Skin epidermis (tissue), 12 donors: ENCODE measurements around the gene ZMYND15.
A peak's percentile ranks its signal among the peaks of the same experiment; 100 is the strongest.
"Not testable (repeated sequence)": the region's sequence is repeated elsewhere in the genome, so short reads cannot be mapped to it uniquely, and the experiment has no call there.

Source experiments
- H3K27ac ChIP-seq, 21 experiments: fragments of 200-600 bp; sonication (generic) in 11 of 21; one replicate each; pipeline ENCODE4 v1.5.0; 2020; ENCODE audit warnings: mild to moderate bottlenecking in 3 of 21, inconsistent platforms in 2 of 21, moderate library complexity in 2 of 21
- H3K4me3 ChIP-seq, 7 experiments: fragments of 200-600 bp; sonication (generic) in 2 of 7; one replicate each; pipeline ENCODE4 v1.5.0; 2020; ENCODE audit warnings: inconsistent platforms in 2 of 7, mild to moderate bottlenecking in 2 of 7, moderate library complexity in 1 of 7

Gene ZMYND15

DNA sequence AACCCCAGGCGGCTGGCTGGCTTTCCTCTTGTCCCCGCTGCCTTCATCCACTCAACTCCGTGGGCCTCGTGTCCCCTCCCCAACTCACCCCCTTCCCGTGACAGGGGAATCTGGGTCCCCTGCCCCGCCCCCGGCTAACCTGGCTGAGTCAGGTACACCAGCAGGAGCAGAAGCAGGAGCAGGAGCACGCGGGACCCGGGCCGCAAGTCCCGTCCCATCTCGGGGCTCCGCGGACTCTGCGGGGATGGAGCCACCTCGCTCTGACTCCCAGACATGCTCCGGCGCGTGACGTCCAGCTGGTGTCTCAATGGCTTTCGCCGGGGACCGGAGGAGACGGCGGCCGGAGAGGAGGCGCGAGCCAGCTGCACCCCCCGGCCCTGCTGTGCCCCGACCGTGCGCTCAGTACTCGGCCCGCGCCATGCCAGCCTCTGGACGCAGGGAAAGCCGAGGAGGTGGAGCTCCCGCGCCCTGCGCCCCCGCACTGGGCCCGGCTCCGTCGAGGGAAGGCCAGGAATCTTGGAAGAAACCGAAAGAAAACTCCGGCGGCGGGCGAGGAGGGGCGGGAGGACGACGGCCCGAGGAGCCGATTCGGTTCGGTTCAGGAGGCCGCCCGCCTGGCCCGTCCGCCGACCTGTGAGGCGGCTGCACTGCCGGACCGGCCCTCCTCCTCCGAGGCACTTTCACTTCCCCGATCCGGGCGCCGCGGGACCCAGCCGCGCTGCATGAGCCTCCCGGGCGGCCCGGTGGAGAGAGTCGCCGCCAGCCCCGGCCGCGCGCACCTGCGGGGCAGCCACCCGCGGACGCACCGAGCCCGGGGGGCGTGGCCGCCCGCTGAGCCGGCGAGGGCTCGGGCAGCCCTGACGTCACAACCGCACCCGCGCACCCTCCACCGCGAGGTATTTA is at the start of gene ZMYND15, which contains the start of gene CXCL16:
ZMYND15 (plus strand) TSS at position 712 of the 903 bp plus-strand sequence. CDS start 716 bp downstream, outside the sequence.
CXCL16 (minus strand) TSS at position 807 of the 903 bp plus-strand sequence; CDS start at position 218, 589 bp downstream.
- peak within 1 kb of the TSS; percentile 51 to 93 (median 73) for H3K4me3 ChIP-seq
- H3K27ac ChIP-seq, result peak within 1 kb of the TSS; percentile 20 to 89 (median 80)

DNA sequence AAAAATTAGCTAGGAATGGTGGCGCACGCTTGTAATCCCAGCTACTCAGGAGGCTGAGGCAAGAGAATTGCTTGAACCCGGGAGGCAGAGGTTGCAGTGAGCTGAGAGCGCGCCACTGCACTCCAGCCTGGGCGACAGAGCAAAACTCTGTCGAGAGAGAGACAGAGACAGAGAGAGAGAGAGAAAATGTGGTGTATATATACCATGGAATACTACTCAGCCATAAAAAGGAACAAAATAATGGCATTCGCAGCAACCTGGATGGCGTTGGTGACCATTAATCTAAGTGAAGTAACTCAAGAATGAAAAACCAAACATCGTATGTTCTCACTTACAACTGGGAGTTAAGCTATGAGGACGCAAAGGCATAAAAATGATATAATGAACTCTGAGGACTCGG is 49.8 kb upstream of the ZMYND15 start:
- H3K27ac ChIP-seq, H3K4me3 ChIP-seq: not testable (repeated sequence)

DNA sequence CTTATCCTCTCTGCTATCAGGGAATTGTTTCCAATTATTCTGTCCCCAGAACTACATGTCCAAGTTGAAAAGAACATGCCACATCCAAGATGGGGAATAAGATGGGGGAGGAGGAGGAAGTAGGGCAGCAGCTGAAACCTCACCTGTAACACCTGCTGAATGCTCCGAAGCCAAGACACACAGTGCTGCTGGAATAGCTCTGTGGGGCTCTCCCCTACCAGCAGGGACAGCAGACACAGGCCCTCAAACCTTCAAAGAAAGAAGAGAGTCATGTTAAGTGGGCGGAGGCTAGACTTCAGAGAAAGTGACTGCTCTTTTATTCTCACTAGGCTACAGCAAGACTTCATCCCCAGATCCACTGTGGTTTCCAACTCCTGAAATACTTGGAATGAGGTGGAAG is 48.9 kb upstream of the ZMYND15 start:
- no peak overlapping the region for H3K27ac ChIP-seq

GRCh38 chr17:4691686-4692085 is 47.9 kb upstream of the ZMYND15 start:
- no peak overlapping the region for H3K4me3 ChIP-seq
- H3K27ac ChIP-seq, result no peak overlapping the region

More for the DNA sequence above, 48.9 kb upstream of the ZMYND15 start:
- no peak overlapping the region for H3K4me3 ChIP-seq

DNA sequence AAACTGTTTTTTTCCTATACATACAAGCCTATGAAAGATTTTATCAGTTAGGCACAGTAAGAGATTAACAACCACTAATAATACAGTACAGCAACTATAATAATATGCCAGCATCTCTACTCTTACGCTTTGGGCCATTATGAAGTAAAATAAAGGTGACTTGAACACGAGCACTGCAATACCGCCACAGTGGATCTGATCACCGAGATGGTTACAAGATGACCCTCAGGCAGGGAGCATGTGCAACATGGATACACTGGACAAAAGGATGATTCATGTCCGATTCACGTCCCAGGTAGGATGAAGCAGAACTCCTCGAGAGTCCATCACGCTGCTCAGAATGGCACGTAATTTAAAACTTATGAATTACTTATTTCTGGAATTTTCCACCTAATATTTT is 46.2 kb upstream of the ZMYND15 start:
- H3K27ac ChIP-seq, result no peak overlapping the region

DNA sequence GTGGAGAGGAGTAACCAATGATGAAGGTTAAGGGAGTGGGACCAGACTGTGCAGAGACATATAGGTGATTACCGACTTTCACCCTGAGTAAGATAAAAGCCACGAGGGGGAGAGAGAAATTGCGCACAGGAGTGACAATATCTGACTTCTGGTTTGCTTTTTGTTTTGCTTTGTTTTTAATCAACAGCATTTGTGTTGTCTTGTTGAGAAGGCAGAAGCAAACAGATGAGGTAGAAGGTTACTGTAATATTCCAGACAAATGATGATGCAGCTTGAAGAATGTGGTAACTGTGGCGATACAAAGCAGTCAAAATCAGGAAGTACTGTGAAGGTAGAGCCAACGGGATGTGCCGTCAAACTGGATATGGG is 43.2 kb upstream of the ZMYND15 start:
- no peak overlapping the region for H3K4me3 ChIP-seq
- peak overlapping the region in 7 of 21 experiments; percentile 2 to 70 (median 34) for H3K27ac ChIP-seq

More for the DNA sequence above, 46.2 kb upstream of the ZMYND15 start:
- H3K4me3 ChIP-seq, result no peak overlapping the region

DNA sequence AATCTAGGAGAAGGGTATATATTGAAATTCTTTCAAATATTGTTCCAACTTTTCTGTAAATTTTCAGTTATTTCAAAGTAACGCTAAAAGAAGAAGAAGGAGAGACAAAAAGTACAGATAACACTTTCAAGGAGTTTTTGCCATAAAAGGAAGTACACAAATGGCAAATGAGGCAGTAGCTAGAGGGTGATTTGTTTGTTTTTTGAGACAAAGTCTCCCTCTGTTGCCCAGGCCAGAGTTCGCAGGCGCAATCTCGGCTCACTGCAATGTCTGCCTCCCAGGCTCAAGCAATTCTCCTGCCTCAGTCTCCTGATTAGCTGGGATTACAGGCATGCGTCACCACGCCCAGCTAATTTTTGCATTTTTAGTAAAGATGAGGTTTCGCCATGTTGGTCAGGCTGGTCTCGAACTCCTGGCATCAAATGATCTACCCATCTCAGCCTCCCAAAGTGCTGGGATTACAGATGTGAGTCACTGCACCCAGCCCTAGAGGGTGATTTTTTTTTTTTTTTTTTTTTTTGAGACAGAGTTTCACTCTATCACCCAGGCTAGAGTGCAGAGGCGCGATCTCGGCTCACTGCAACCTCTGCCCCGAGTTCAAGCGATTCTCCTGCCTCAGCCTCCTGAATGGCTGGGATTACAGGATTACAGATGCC is 40.1 kb upstream of the ZMYND15 start:
- not testable (repeated sequence) for H3K4me3 ChIP-seq, H3K27ac ChIP-seq

GRCh38 chr17:4701116-4701515 is 38.5 kb upstream of the ZMYND15 start:
- Histone ChIP-seq H3K27ac (no peak overlapping the region), H3K4me3 (no peak overlapping the region)

- Histone ChIP-seq H3K27ac (peak overlapping the region in 18 of 21 experiments; percentile 38 to 93 (median 84)), H3K4me3 (peak overlapping the region; percentile 57 to 99 (median 86))
Measured at GRCh38 chr17:4703330-4703691, 36.3 kb upstream of the ZMYND15 start.

- peak overlapping the region in 18 of 21 experiments; percentile 38 to 93 (median 84) for H3K27ac ChIP-seq
- H3K4me3 ChIP-seq, result peak overlapping the region; percentile 57 to 99 (median 86)
Measured at GRCh38 chr17:4704574-4704907, 35.1 kb upstream of the ZMYND15 start.

- H3K4me3 ChIP-seq, result no peak overlapping the region
Measured at GRCh38 chr17:4704991-4705390, 34.6 kb upstream of the ZMYND15 start.

GRCh38 chr17:4706121-4706520 is 33.5 kb upstream of the ZMYND15 start:
- Histone ChIP-seq H3K4me3 (no peak overlapping the region), H3K27ac (no peak overlapping the region)

More at GRCh38 chr17:4704991-4705390, 34.6 kb upstream of the ZMYND15 start:
- no peak overlapping the region for H3K27ac ChIP-seq

DNA sequence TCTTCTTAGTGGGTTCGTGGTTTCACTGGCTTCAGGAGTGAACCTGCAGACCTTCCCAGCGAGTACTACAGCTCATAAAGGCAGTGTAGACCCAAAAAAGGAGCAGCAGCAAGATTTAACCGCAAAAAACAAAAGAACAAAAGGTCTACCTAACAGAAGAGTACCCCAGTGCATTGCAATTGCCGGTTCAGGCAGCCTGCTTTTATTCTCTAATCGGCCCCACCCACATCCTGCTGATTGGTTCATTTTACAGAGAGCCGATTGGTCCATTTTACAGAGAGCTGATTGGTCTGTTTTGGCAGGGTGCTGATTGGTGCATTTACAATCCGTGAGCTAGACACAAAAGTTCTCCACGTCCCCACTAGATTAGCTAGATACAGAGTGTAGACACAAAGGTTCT is 31.2 kb upstream of the ZMYND15 start:
- Histone ChIP-seq H3K4me3 (no peak overlapping the region), H3K27ac (no peak overlapping the region)

DNA sequence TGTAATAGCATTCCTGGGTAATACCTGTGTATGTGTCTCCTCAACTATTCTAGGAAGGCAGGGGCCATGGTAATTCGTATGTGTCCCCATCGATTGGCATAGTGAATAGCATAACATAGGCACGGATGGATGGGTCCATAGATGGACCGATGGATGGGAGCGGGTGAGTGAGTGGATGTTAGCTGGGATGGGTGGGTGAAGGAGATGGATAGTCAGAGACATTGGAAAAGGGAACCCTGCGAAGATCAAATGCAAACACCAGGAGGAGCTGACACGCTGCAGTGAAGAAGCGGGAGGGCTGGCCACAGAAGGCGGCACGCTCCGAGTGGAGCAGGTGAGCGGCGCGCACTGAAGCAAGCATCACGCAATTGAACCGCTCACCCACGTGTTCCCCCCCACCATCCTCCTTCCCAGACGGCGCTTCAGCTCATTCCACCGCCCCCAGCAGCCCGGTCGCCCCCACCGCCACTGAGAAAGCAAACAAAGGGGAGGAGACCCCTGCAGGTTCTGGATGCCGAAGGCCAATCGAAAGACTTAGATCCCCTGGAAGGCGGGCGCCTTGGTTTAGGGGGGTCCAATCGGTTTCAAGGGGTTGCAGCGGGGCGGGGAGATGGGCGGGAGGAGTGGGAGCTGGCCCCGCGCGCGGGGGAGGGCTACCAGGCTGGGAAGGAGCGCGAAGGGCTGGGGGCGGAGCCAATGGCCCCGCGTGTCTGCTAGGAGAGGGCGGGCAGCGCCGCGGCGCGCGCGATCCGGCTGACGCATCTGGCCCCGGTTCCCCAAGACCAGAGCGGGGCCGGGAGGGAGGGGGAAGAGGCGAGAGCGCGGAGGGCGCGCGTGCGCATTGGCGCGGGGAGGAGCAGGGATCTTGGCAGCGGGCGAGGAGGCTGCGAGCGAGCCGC is 29.6 kb upstream of the ZMYND15 start, which contains the start of gene ARRB2:
ARRB2 (plus strand) TSS at position 839 of the 899 bp plus-strand sequence. CDS start 90 bp downstream, outside the sequence.
- peak within 1 kb of the TSS; percentile 57 to 97 (median 88) for H3K27ac ChIP-seq
- H3K4me3 ChIP-seq, result peak within 1 kb of the TSS; percentile 60 to 81 (median 70)

GRCh38 chr17:4710693-4711634 is 28.7 kb upstream of the ZMYND15 start:
- Histone ChIP-seq H3K4me3 (peak overlapping the region; percentile 60 to 81 (median 70)), H3K27ac (peak overlapping the region; percentile 57 to 97 (median 88))

- peak overlapping the region in 17 of 21 experiments; percentile 36 to 97 (median 88) for H3K27ac ChIP-seq
- peak overlapping the region in 6 of 7 experiments; percentile 60 to 81 (median 66) for H3K4me3 ChIP-seq
Measured at GRCh38 chr17:4711661-4712181, 27.9 kb upstream of the ZMYND15 start.

DNA sequence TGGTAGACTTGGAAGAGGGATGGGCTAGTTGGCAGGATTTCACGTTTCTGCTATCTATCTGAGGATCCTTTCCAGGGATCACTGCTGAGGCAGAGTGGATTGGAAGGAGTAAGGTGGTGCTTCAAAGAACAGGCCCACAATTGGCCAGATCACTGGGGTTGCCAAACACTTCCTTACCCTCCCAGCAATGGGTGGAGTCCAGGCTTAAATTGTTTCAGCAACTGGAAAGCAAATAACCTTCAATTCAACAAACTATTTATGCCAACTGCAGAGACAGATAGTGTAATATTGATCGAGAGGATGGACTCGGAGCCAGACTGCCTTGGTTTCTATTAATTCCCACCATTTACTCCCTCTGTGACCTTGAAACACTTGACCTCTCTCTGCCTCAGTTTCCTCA is 27.1 kb upstream of the ZMYND15 start:
- H3K4me3 ChIP-seq, result peak overlapping the region in 1 of 7 experiments; percentile 61
- H3K27ac ChIP-seq, result peak overlapping the region in 12 of 21 experiments; percentile 43 to 97 (median 90)
